Measurements from ENCODE around the gene STK17B.

DNA sequence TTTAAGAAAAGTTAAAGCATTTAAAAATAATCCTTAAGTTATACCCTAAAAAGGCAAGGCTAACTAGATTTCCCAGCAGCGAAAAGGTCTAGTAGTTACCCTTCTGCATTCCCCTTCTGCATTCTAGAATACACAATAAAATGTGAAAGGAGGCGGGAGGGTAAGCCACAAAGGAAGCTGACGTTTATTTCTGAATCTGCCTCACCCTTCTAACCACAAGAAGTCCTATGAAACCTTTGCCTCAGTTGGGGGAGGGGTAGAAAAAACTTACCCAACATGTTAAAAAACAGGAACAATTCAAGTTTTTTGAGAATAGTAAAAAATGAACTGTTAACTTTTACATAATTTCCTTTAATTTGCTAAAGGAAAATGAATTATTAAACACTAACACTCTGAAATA, 11.3 kb downstream of the STK17B start:
- TF ChIP-seq MAX (IDR thresholded peaks at IDR 0.05) (no peak), RFX5 (IDR thresholded peaks at IDR 0.05; ENCODE audit: borderline replicate concordance, low read depth, low read length) (no peak), CTCF (IDR thresholded peaks at IDR 0.05; ENCODE audit: control extremely low read depth in 1 of 3, insufficient read depth in 1 of 3, low read depth in 1 of 3, low read length in 3 of 3) (no peak)

Data from H1 (cell line).